SK-N-SH (cell line): ENCODE measurements around the gene RNF19B. TPM values are rescaled to one million over a fixed set of nuclear protein-coding genes. Genes with fewer than 3 reads are reported as not detected.

ENCODE experiments used
- CTCF ChIA-PET: fragments of 300-600, 350-600 bp; formaldehyde crosslinking; extraction: SDS; loops from one replicate; lab custom pipeline; 2021; lab: Yijun Ruan, JAX
- POLR2A ChIA-PET: fragments of 350-600 bp; sonication (Branson Sonifier 250); formaldehyde crosslinking; extraction: SDS; loops from one replicate; lab custom pipeline; 2020; ENCODE audit warnings: antibody characterized with exemption, inconsistent platforms; lab: Yijun Ruan, JAX
- DNase-seq: peaks from one replicate; pipeline ENCODE4 v3.0.0; 2012
- H2AFZ ChIP-seq: fragments of 200-600 bp; sonication (generic); 2 replicates; pipeline ENCODE4 v1.8.1; 2016; ENCODE audit warnings: antibody characterized with exemption, mild to moderate bottlenecking, low read depth
- H3F3A ChIP-seq: fragments of 200-600 bp; sonication (generic); replicated peaks from 2 replicates; pipeline ENCODE3; 2016; ENCODE audit warnings: antibody characterized with exemption, mild to moderate bottlenecking; ENCODE audit not compliant: insufficient read depth
- H3K27ac ChIP-seq, 2 experiments: fragments of 200-500 bp in 1 of 2; fragments of 200-600 bp in 1 of 2; sonication (Bioruptor generic) in 1 of 2; sonication (generic), shearing (Covaris generic) in 1 of 2; 2 replicates each; pipeline versions ENCODE4 v1.5.1 to v1.6.1; 2014 to 2016; ENCODE audit warnings: low read depth in 2 of 2, inconsistent platforms in 1 of 2, low read length in 1 of 2, mild to moderate bottlenecking in 1 of 2, mixed read lengths in 1 of 2
- H3K27me3 ChIP-seq: fragments of 200-600 bp; sonication (generic), shearing (Covaris generic); 2 replicates; pipeline ENCODE4 v1.6.1; 2016; ENCODE audit warnings: mixed run types; ENCODE audit not compliant: insufficient read depth
- H3K36me3 ChIP-seq, 2 experiments: fragments of 200-500 bp in 1 of 2; fragments of 200-600 bp in 1 of 2; sonication (Bioruptor generic) in 1 of 2; sonication (generic) in 1 of 2; replicated peaks in 1 of 2; 2 replicates each; pipeline versions ENCODE3 to v1.5.1; 2014 to 2016; ENCODE audit warnings: low read length in 1 of 2, mild to moderate bottlenecking in 1 of 2; ENCODE audit not compliant: insufficient read depth in 2 of 2, control insufficient read depth in 1 of 2
- H3K4me1 ChIP-seq, 2 experiments: fragments of 200-500 bp in 1 of 2; fragments of 200-600 bp in 1 of 2; sonication (Bioruptor generic) in 1 of 2; sonication (generic), shearing (Covaris generic) in 1 of 2; 2 replicates each; pipeline versions ENCODE4 v1.5.1 to v1.6.1; 2014 to 2016; ENCODE audit warnings: low read depth in 1 of 2, low read length in 1 of 2, mixed run types in 1 of 2; ENCODE audit not compliant: insufficient read depth in 2 of 2, control insufficient read depth in 1 of 2
- H3K4me2 ChIP-seq: fragments of 200-600 bp; sonication (generic), shearing (Covaris generic); 2 replicates; pipeline ENCODE4 v1.6.1; 2017; ENCODE audit warnings: mixed run types
- H3K4me3 ChIP-seq, 2 experiments: fragments of 200-500 bp in 1 of 2; fragments of 200-600 bp in 1 of 2; sonication (Bioruptor generic) in 1 of 2; sonication (generic), shearing (Covaris generic) in 1 of 2; 2 replicates each; pipeline versions ENCODE4 v1.5.1 to v1.8.1; 2014 to 2016; ENCODE audit warnings: low read depth in 2 of 2, inconsistent platforms in 1 of 2, low read length in 1 of 2, mild to moderate bottlenecking in 1 of 2, mixed read lengths in 1 of 2, moderate library complexity in 1 of 2
- H3K79me2 ChIP-seq: fragments of 200-600 bp; sonication (generic); 2 replicates; pipeline ENCODE4 v1.8.1; 2017; ENCODE audit warnings: mild to moderate bottlenecking; ENCODE audit not compliant: insufficient read depth
- H3K9ac ChIP-seq: fragments of 200-600 bp; sonication (generic); 2 replicates; pipeline ENCODE4 v1.6.1; 2017; ENCODE audit warnings: mixed run types
- H3K9me2 ChIP-seq: fragments of 200-600 bp; sonication (generic); 2 replicates; pipeline ENCODE4 v1.6.1; 2017; ENCODE audit warnings: mixed run types
- H3K9me3 ChIP-seq: fragments of 200-600 bp; sonication (generic); 2 replicates; pipeline ENCODE4 v1.6.1; 2017; ENCODE audit warnings: mixed run types, mild to moderate bottlenecking, moderate library complexity
- H4K20me1 ChIP-seq: fragments of 200-600 bp; sonication (generic); 2 replicates; pipeline ENCODE4 v1.6.1; 2017; ENCODE audit warnings: mild to moderate bottlenecking, mixed run types; ENCODE audit not compliant: insufficient read depth
- CTCF ChIP-seq: fragments of 200-600 bp; sonication (generic); IDR thresholded peaks from 2 replicates; pipeline ENCODE4 v1.6.1; 2017; ENCODE audit warnings: antibody characterized with exemption, mild to moderate bottlenecking, moderate library complexity
- ELF1 ChIP-seq: IDR thresholded peaks from 2 replicates; pipeline ENCODE4 v1.4.0; 2012
- EP300 ChIP-seq, 2 experiments: IDR thresholded peaks; 2 replicates each; pipeline versions ENCODE4 v1.4.0 to v1.6.1; 2012; ENCODE audit warnings: borderline replicate concordance in 1 of 2, low read depth in 1 of 2, low read length in 1 of 2
- FOXJ3 ChIP-seq: sonication (generic); formaldehyde crosslinking; IDR thresholded peaks from 2 replicates; pipeline ENCODE4 v1.5.1; 2020; ENCODE audit warnings: mild to moderate bottlenecking, missing genetic modification reagents
- FOXM1 ChIP-seq: IDR thresholded peaks from 2 replicates; pipeline ENCODE4 v1.4.0; 2012; ENCODE audit warnings: low read depth, mild to moderate bottlenecking
- GABPA ChIP-seq: IDR thresholded peaks from 2 replicates; pipeline ENCODE4 v1.4.0; 2012; ENCODE audit warnings: low read depth, mild to moderate bottlenecking
- GATA2 ChIP-seq: sonication (generic); formaldehyde crosslinking; IDR thresholded peaks from 2 replicates; pipeline ENCODE4 v1.5.0; 2020; ENCODE audit warnings: mild to moderate bottlenecking, missing genetic modification reagents
- IRF3 ChIP-seq: fragments of 150-350 bp; IDR thresholded peaks from 2 replicates; pipeline ENCODE4 v1.6.1; 2016; ENCODE audit warnings: mild to moderate bottlenecking, low read depth, low read length
- NFIC ChIP-seq: IDR thresholded peaks from 2 replicates; pipeline ENCODE4 v1.4.0; 2012; ENCODE audit warnings: borderline replicate concordance
- PBX3 ChIP-seq: IDR thresholded peaks from 2 replicates; pipeline ENCODE4; 2012
- RAD21 ChIP-seq: IDR thresholded peaks from 2 replicates; pipeline ENCODE4 v1.6.1; 2012; ENCODE audit warnings: mild to moderate bottlenecking, low read length
- REST ChIP-seq: IDR thresholded peaks from 2 replicates; pipeline ENCODE4 v1.6.1; 2012; ENCODE audit warnings: mild to moderate bottlenecking, low read depth, low read length, moderate library complexity
- RXRA ChIP-seq: IDR thresholded peaks from 2 replicates; pipeline ENCODE4 v1.4.0; 2012; ENCODE audit warnings: low read depth, mild to moderate bottlenecking, borderline replicate concordance
- SIN3A ChIP-seq: IDR thresholded peaks from 2 replicates; pipeline ENCODE4 v1.6.1; 2012; ENCODE audit warnings: low read depth, mild to moderate bottlenecking, low read length, moderate library complexity, borderline replicate concordance
- TCF12 ChIP-seq: IDR thresholded peaks from 2 replicates; pipeline ENCODE4 v1.4.0; 2012
- USF1 ChIP-seq: IDR thresholded peaks from 2 replicates; pipeline ENCODE4 v1.4.0; 2012; ENCODE audit warnings: low read depth, borderline replicate concordance
- USF2 ChIP-seq: fragments of 150-350 bp; IDR thresholded peaks from 2 replicates; pipeline ENCODE4 v1.6.1; 2017; ENCODE audit warnings: antibody characterized with exemption, low read length, low read depth, borderline replicate concordance
- YY1 ChIP-seq: IDR thresholded peaks from 2 replicates; pipeline ENCODE4 v1.4.0; 2012; ENCODE audit warnings: low read depth, mild to moderate bottlenecking
- ZBTB33 ChIP-seq: IDR thresholded peaks from 2 replicates; pipeline ENCODE4 v1.4.0; 2012; ENCODE audit warnings: low read depth, borderline replicate concordance
- WGBS: methylation state at CpG from one replicate; pipeline ENCODE4 v1.1.6; 2017; ENCODE audit warnings: low lambda C conversion rate; 5-methylcytosine and 5-hydroxymethylcytosine counted together
- polyA plus RNA-seq, 3 experiments: library from polyadenylated mRNA; depleted of rRNA; stranded (reverse); fragments of >200 nt; gene quantifications; 2 replicates each; pipeline ENCODE4 v1.2.3, GENCODE V29; 2012

The RNF19B gene
- polyA plus RNA-seq, 1 of the 3 experiments (the other 2 are of a cell fraction): 20.1 TPM

GRCh38 chr1:32894019-32894600, 70.5 kb downstream of the RNF19B start:
- H3K9ac ChIP-seq: no peak overlapping the region
- no peaks in the 10 kb centered on the region for H4K20me1 ChIP-seq
- no peak overlapping the region for H3K27ac ChIP-seq
- ChIA-PET POLR2A (no interaction called here), CTCF (interaction anchor here (1.2 to 4.9 kb wide), 7 partner anchors 12 to 192 kb away, joined by 3 to 41 read pairs (median 13); no protein-coding TSS in a partner anchor)
- H3K79me2 ChIP-seq: no peaks in the 10 kb centered on the region
- no peak overlapping the region for H3K4me2 ChIP-seq
- H3K9me3 ChIP-seq: no peaks in the 10 kb centered on the region
- H3K36me3 ChIP-seq: no peaks in the 10 kb centered on the region
- no peak for TF ChIP-seq GABPA
- no peak for TF ChIP-seq FOXM1
- TF ChIP-seq NFIC: no peak
- TF ChIP-seq ZBTB33: no peak
- TF ChIP-seq YY1: no peak
- no peak for TF ChIP-seq SIN3A
- no peak for TF ChIP-seq USF2
- no peak for TF ChIP-seq RXRA
- no peak for TF ChIP-seq ELF1
- no peak for TF ChIP-seq PBX3
- no peak for TF ChIP-seq FOXJ3 (CRISPR knock-in tag)
- TF ChIP-seq CTCF: no peak
- no peak for TF ChIP-seq RAD21
- TF ChIP-seq USF1: no peak
- no peak for TF ChIP-seq EP300 (IDR thresholded peaks at IDR 0.05; ENCODE audit: borderline replicate concordance in 1 of 2, low read depth in 1 of 2, low read length in 1 of 2)
- no peak for TF ChIP-seq IRF3
- no peak for TF ChIP-seq GATA2
- TF ChIP-seq TCF12: no peak
- no peak for TF ChIP-seq REST
- peaks cover 0 to 4% of the 10 kb centered on the region in 2 experiments; a peak in 2 of 4 replicates for H3K4me1 ChIP-seq
- no peak overlapping the region for H3K4me3 ChIP-seq
- DNase-seq: peak; percentile 44
- 0 out of 2 replicates have a peak, but pooled peaks cover 5% of the 10 kb centered on the region for H3K27me3 ChIP-seq
- peaks cover 4% of the 10 kb centered on the region for H3F3A ChIP-seq
- 89% methylated on average over 6 of the region's 8 CpGs for WGBS
- H2AFZ ChIP-seq: no peak overlapping the region
- H3K9me2 ChIP-seq: no peaks in the 10 kb centered on the region
